C4-2B (cell line): Measurements from ENCODE around the gene ABCD2.

Source experiments
- CTCF ChIP-seq: fragments of 450-650 bp; conservative IDR thresholded peaks from 2 replicates; pipeline ENCODE4 v1.5.1; 2017; ENCODE audit warnings: mild to moderate bottlenecking
- ZFX ChIP-seq: fragments of 450-650 bp; IDR thresholded peaks from 2 replicates; pipeline ENCODE4 v1.6.1; 2017

- TF ChIP-seq CTCF (no peak), ZFX (no peak)
Measured at GRCh38 chr12:39606712-39607423, 12.7 kb downstream of the ABCD2 start.
